Lower leg skin (tissue), 3 donors: ENCODE data around the gene CHD5.

Experiments used
- CTCF ChIP-seq, 3 donors: fragments of 450-650 bp; IDR thresholded peaks; one replicate each; pipeline ENCODE4 v1.5.1; 2016; ENCODE audit warnings: antibody characterized with exemption in 3 of 3, mild to moderate bottlenecking in 3 of 3, moderate library complexity in 2 of 3
- POLR2A ChIP-seq, 2 donors: fragments of 450-650 bp; IDR thresholded peaks; one replicate each; pipeline ENCODE4 v1.6.1; 2016 to 2017; ENCODE audit warnings: antibody characterized with exemption in 2 of 2, mild to moderate bottlenecking in 1 of 2, moderate library complexity in 1 of 2

- TF ChIP-seq CTCF (IDR thresholded peaks at IDR 0.05) = no peak
- TF ChIP-seq POLR2A (IDR thresholded peaks at IDR 0.05) = no peak
Measured at GRCh38 chr1:6077506-6077905, 102.6 kb downstream of the CHD5 start.
